Body of pancreas (tissue), 4 donors: ENCODE measurements around the gene RAB11FIP5.

Experiments used
- CTCF ChIP-seq, 7 experiments: fragments of 450-650 bp in 4 of 7; fragments of 200-600 bp in 3 of 7; sonication (generic) in 3 of 7; IDR thresholded peaks; one replicate each; pipeline ENCODE4 v1.5.1; 2016 to 2019; ENCODE audit warnings: antibody characterized with exemption in 7 of 7
- POLR2A ChIP-seq, 3 donors: fragments of 450-650 bp; IDR thresholded peaks; one replicate each; pipeline ENCODE4 v1.6.1; 2016; ENCODE audit warnings: antibody characterized with exemption in 3 of 3, mild to moderate bottlenecking in 2 of 3

GRCh38 chr2:73131807-73132206 lies 19.1 kb upstream of the RAB11FIP5 start:
- TF ChIP-seq CTCF (IDR thresholded peaks at IDR 0.05) (no peak), POLR2A (IDR thresholded peaks at IDR 0.05) (no peak)
